HG03521 (cell line): ENCODE data around the gene UPF1.
"Not testable (repeated sequence)": the region's sequence is repeated elsewhere in the genome, so short reads cannot be mapped to it uniquely, and the experiment has no call there.

Experiments used
- ATAC-seq: cut with Tn5 transposase; IDR thresholded peaks from one replicate; pipeline ENCODE4 v1.9.1; 2021; ENCODE audit warnings: mild to moderate bottlenecking, moderate library complexity; ENCODE audit not compliant: unreplicated experiment

The UPF1 gene

GRCh38 chr19:18895824-18896341 lies 64.1 kb downstream of the UPF1 start, which contains the start of gene CERS1:
TSS of gene CERS1 (minus strand) at chr19:18896158. CDS start at chr19:18896072, 86 bp downstream.
- ATAC-seq = no peak

DNA sequence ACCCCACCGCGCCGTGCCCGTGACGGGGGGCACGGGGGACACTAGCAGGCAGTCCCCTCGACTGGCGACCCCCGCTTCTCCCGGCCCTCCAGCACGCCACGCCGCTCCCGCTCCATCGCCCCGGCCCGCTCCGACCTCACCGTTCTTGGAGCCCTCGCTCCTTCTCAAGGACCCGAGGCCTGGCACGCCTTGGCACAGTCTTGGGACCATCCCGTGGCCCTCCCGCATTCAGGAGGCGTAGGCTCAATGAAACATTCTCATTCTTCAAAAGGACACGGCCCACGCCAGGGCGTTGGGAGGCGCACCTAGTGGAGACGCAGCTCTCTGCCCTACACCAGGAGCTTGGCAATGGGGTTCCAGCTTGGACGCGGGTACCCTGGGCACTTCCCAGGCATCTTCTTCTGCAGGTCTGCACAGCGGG lies 64.7 kb downstream of the UPF1 start:
- no peak for ATAC-seq

DNA sequence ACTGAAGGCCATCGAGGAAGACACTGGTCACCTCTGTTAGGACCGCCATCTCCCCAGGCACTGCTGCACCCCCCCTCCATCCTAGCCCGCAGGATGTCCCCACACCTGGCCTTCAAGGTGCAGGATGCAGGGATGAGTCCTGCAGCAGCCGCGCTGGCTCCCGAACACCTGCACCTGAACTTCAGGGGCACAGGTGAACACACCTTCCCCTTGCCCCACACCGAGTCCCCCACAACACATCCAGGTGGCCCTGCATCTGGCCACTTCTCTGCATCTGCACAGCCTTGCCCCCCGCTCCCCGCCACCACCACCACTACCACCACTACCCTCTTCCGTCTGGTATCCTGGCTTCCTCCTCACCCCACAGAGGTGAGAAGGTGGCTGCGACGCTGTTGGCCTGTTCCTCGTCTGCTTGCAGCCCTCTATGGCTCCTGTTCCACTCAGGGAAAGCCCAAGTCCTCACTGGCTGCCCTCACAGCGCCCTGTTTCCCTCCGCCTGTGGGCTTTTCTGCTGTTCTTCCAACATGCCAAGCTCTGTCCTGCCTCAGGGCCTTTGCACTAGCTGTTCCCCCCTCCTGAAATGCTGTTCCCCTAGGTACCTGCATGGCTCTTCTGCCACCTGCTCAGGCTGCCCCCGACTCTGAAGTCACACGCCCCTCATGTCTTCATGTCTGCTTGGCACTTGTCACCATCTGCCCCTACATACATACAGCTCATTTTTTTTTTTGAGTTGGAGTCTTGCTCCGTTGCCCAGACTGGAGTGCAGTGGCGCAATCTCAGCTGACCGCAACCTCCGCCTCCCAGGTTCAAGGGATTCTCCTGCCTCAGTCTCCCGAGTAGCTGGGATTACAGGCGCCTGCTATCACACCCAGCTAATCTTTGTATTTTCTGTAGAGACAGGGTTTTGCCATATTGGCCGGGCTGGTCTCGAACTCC lies 65.6 kb downstream of the UPF1 start:
- no peak for ATAC-seq

- ATAC-seq = no peak
Observed at GRCh38 chr19:18898081-18898606, 66.4 kb downstream of the UPF1 start.

DNA sequence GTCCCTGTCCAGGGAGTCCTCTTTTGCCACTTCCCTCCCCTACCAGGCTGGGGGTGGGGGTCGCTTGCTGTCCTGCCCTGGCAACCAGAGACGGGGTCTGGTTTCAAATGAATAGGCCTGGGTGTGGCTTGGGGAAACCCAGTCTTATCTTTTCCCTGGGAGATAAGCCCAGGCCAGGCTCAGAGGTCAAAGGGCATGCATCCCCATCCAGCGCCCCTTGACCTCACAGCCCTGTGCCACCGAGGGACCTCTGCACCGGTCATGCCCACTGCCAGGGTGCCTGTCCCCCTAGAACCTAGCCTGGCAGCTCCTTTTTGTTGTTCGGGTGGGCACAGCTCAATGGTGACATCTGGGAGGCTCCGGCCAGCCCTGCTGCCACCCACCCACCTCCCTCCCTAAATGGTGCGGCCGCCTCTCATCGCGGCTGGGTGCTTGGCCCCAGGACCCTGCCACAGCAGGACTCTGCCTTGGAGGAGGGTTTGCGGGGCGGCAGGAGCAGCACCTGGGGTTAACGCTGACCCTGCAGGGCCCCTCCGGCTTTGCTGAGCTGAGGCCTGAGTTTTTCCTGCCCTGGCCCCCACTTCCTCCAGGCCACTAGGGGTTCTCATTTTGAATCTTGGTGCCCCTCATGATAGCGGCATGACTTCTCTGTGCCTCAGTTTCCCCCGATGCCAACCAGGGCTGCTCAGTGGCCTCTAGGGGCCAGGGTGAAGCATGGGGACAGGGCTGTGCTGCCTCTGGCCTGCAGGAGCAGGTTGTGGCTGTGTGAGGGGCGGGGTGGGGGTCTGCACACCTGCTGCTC lies 67.0 kb downstream of the UPF1 start:
- no peak for ATAC-seq

DNA sequence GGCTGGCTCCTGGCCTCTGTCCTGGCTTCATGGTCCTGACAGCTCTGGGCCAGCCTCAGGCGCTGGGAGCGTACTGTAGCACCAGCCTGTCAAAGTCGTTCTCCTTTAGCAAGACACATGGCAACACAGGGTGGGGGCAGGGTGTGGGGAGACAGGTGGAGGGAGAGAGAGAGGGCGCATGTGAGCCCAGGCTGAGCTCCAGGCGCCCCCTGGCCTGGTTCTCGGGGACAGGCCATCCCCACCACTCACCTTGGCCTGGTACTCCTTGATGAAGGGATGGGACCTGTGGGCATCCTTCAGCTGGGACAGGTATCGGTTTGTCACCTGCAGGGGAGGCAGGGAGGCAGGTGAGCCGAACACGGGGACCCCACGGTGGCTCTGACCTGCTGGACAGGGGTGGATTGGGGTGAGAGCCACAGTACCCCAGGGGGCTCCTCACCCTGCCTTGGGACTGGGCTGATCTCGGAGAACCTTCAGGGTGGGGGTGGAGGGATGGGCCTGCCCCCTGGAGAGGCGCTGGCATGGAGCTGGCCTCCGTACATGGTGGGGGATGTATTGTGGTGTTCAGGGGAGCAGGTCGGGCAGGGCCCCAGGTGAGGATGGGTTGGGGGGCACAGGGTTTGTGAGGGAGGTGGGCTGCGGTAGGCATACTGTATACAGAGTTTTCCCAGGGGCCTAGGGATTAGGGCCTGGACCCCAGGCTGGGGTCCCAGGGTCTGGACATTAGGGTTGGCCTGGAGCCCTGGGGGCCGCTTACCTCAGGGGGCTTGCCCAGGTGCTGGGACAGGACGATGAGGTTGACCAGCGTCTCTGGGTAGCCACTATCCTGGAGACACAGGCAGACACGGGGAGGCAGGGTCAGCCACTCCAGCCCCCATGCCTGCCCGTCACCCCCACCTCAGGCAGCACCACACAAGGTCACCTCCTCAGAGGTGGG lies 68.1 kb downstream of the UPF1 start:
- no peak for ATAC-seq

DNA sequence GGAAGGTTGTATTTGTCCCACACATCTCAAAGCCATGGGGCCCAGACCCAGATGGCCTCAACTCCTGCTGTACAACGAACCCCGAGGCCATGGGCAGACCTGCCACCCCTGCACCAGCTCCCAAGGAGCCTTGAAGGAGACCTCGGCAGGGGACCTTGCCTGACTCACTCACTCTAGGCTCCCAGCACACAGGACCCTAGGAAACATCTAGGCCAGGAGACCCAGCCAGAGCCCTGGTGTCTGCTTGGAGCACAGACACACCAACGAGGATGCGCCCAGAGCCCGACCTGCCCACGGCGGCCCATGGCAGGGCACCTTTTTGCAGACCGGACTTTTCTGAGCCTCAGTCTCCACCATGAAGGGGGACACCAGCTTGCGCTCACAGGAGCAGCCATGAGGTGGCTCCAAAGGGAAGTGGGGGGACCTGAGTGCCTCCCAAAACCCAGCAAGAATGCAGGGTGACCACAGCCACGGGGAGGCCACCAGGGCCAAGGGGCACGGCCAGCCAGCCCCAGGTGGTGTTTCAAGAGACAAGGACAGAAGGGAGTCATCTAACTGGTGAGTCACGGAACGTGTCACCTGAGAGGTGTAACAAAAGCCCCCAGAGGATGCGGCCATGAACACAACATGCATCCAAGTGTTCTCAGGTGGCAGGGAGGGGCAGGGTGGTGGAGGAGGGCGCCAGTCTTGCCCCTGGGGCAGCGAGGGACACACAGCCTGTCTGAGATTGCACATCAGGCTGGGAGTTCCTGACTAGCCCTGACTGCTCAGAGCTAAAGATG lies 69.1 kb downstream of the UPF1 start:
- no peak for ATAC-seq

GRCh38 chr19:18901491-18901890 lies 69.7 kb downstream of the UPF1 start:
- ATAC-seq = no peak

GRCh38 chr19:18902519-18902918 lies 70.8 kb downstream of the UPF1 start:
- not testable (repeated sequence) for ATAC-seq

DNA sequence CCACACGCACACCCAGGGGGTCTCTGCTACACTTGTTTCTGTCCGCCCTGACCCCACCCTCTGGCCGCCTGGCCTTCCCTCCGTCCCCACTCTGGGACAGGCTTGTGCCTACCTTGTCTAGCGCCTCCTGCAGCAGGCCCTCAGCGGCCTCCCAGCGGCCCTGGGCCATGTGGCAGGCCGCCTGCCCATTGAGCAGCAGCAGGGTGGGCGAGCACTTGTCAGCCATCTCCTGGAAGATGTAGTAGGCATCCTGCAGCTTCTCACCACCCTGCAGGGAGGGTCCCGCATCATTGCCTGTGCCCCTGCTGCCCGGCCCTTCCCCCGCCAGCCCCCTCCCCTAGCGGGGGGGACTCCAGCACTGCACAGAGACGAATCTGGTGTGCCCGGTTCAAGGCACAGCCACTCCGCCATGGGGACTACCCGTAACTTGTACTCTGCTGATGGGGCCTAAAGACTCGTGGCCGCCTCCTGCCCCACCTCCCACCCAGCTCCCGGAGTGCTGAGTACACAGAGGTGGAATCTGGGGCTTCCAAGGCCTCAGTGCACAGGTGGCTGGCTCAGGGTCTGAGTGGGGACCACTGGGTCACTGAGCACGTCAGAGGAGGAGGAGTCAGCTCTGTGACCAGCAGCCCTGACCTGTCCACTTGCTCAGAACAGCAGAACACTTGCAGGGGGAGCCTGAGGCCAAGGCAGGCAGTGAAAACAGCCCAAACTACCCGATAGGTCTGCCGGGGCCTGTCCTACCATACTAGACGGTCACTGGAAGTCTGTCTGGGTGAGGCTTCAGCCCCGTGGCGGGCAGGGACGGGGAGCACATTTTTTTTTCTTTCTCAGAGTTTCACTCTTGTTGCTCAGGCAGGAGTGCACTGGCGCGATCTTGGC lies 71.6 kb downstream of the UPF1 start:
- no peak for ATAC-seq

DNA sequence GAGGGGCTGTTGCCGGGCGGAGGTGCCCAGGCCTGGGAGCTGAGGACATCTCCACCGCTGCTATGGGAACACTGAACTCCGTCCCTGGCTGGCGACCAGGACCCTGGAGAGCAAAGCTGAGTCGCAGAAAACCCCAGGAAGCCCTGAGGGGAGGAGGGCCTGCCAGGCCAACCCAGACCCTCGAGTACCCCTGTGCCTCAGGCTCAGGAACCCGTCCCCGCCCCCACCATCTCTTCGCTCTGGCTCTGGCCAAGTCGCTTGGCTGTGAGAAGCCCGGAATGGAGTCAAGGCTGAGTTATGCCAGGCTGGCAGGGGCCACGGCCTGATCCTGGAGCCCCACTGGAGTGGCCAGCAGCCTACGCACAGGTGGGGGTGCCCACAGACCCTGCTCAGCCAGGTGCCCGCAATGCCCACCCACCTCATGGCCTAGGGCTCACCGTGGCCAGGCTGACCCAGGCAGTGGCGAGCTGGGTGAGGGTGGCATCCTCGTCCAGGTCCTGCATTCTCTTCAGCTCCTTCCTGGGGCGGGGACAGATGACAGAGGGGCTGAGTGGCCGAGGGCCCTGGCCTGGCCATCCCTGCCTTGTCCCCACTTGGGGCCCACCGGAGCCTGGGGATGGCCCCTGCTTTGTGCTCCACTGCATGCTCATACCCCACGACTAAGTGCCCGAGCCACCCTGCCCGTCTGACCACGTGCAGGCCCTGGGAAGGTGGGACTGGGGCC lies 72.7 kb downstream of the UPF1 start:
- ATAC-seq = no peak

DNA sequence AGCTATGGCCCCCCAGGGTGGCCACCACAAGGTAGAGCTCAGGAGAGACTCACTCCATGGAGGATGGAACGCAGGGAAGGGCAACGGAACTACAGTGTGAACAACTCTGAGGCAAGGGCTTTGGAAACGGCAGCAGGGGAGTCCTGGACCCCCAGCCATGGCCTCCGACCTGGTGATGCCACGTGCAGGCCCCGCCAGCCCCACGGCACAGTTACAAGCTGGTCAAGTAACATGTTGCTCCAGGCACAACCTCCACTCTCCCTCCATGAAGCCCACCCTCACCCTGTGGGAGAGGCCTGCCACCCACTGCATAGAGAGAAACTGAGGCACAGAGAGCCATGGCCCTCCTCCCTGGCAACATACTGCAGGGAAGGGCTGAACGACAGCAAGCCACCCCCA lies 73.3 kb downstream of the UPF1 start:
- ATAC-seq = no peak

DNA sequence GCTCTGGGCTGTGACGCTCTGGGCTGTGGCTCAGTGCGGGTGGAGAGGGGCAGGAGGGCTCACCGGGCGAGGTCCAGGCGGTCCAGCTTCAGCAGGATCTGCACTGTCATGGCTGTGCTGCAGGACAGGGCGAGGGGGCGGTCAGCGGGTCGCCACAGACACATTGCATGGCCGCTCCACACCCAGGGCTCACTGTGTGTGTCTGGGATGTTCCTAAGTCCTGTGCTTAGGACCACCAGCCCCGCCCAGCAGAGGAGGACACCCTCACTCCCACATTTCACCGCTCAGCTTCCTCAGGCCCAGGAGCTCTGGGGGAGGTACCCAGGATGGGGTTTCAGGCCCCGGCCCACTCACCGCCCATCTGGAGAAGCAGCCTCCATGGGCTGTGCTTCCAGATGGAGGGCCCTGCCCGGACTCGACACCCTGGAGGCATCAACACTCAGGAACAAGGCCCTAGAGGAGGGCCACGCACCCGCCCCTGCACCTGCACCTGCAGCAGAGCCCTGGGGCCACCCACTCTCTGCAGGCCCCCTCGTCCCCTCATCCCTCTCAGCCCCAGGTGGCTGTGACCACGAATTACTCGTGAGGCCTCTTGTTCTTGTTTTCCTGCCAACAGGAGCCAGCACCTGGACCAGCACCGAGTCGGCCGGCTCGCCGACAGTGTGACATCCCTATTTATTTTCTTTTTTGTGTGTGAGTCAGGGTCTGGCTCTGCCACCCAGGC lies 73.9 kb downstream of the UPF1 start:
- no peak for ATAC-seq

GRCh38 chr19:18906605-18907519 lies 75.1 kb downstream of the UPF1 start:
- ATAC-seq = no peak

- no peak for ATAC-seq
Observed at GRCh38 chr19:18908917-18909619, 77.3 kb downstream of the UPF1 start.
